Loucy (cell line): ENCODE results near the gene KRT74.

Source experiments
- H2AFZ ChIP-seq: fragments of 200-600 bp; sonication (generic); 2 replicates; pipeline ENCODE4 v1.6.0; 2016; ENCODE audit warnings: antibody characterized with exemption, mild to moderate bottlenecking, low read length, moderate library complexity
- H3F3A ChIP-seq: fragments of 200-600 bp; 2 replicates; pipeline ENCODE4 v1.6.0; 2016; ENCODE audit warnings: antibody characterized with exemption, low read depth, mild to moderate bottlenecking
- H3K27me3 ChIP-seq: fragments of 200-600 bp; sonication (generic); 2 replicates; pipeline ENCODE4 v1.6.1; 2014; ENCODE audit warnings: low read length, mild to moderate bottlenecking; ENCODE audit not compliant: insufficient read depth, poor library complexity, severe bottlenecking
- H3K36me3 ChIP-seq: fragments of 200-600 bp; sonication (generic); 2 replicates; pipeline ENCODE4 v1.6.1; 2016; ENCODE audit warnings: low read length; ENCODE audit not compliant: insufficient read depth
- H3K4me1 ChIP-seq: fragments of 200-600 bp; sonication (generic); 2 replicates; pipeline ENCODE4 v1.5.1; 2014; ENCODE audit warnings: low read length, mild to moderate bottlenecking; ENCODE audit not compliant: insufficient read depth, poor library complexity, severe bottlenecking
- H3K4me2 ChIP-seq: fragments of 200-600 bp; sonication (generic); 2 replicates; pipeline ENCODE4 v1.6.0; 2014; ENCODE audit warnings: antibody characterized with exemption, low read length, low read depth, mild to moderate bottlenecking; ENCODE audit not compliant: poor library complexity, severe bottlenecking
- H3K4me3 ChIP-seq: fragments of 200-600 bp; sonication (generic); 2 replicates; pipeline ENCODE4 v1.5.1; 2014; ENCODE audit warnings: low read length, mild to moderate bottlenecking, mixed read lengths; ENCODE audit not compliant: poor library complexity, severe bottlenecking
- H3K79me2 ChIP-seq: fragments of 200-600 bp; sonication (generic); 2 replicates; pipeline ENCODE4 v1.6.1; 2014; ENCODE audit warnings: low read length; ENCODE audit not compliant: insufficient read depth
- H3K9ac ChIP-seq: fragments of 200-600 bp; sonication (generic); 2 replicates; pipeline ENCODE4 v1.6.0; 2014; ENCODE audit warnings: mild to moderate bottlenecking, low read depth, low read length, moderate library complexity; ENCODE audit not compliant: poor library complexity, severe bottlenecking
- H3K9me2 ChIP-seq: fragments of 200-600 bp; sonication (generic); replicated peaks from 2 replicates; pipeline ENCODE4 v1.6.1; 2016; ENCODE audit warnings: low read depth, low read length, mixed read lengths
- H3K9me3 ChIP-seq: fragments of 200-600 bp; sonication (generic); 2 replicates; pipeline ENCODE4 v1.6.1; 2014; ENCODE audit warnings: mild to moderate bottlenecking, antibody characterized with exemption, low read length, low read depth; ENCODE audit not compliant: insufficient read depth
- H4K20me1 ChIP-seq: fragments of 200-600 bp; sonication (generic); 2 replicates; pipeline ENCODE4 v1.6.0; 2014; ENCODE audit warnings: antibody characterized with exemption, low read length, mild to moderate bottlenecking; ENCODE audit not compliant: insufficient read depth, poor library complexity, severe bottlenecking
- EZH2phosphoT487 ChIP-seq: fragments of 200-600 bp; IDR thresholded peaks from 2 replicates; pipeline ENCODE4 v1.6.1; 2018; ENCODE audit warnings: antibody characterized with exemption, mild to moderate bottlenecking, moderate library complexity, borderline replicate concordance
- TF ChIP-seq, protein P1 (sequence below): fragments of 200-600 bp; sonication (generic); conservative IDR thresholded peaks from 2 replicates; pipeline ENCODE4 v1.5.1; 2014; ENCODE audit warnings: mild to moderate bottlenecking, antibody characterized with exemption, low read length

The KRT74 gene

DNA sequence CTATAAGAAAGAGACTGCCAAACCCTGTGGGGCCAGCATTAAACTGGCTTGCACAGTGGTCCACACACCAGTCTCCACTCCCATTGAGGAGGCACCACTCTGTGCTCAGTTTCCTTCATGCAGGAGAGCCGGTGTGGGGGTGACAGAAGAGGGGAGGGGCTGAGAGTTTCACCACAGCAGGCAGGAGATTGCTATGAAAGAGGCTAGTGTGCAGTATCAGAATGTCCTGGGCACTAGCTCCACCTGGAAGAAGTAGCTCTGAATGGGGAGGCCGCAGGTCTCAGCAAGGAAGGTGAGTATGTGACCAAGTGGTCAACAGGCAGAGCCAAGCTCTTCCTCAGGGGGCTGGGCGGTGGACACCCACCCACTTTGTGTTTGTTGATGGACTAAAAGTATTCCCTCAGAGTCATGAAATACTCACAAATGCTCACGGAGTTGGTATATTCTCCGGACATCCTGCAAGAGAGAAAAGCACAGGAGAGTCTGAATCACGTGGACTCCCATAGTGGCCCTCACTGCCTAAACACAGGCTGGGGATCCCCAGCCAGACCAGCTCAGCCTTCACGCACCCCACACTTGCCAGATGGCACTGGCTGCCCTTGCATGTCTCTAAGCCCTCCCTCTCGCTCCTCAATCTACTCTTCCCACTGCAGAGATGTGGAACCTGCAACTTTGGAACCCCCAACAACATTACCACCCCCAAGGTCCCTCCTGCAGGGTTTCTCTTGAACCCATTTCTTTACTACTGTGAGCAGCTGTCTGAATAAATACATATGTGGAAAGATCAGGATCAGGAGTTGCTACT, 35.4 kb upstream of the KRT74 start:
- Histone ChIP-seq H3F3A (no peaks in the 10 kb centered on the region), H2AFZ (no peak overlapping the region), H3K79me2 (no peaks in the 10 kb centered on the region), H3K9me2 (no peaks in the 10 kb centered on the region), H3K9ac (no peak overlapping the region), H3K4me3 (no peak overlapping the region), H3K36me3 (no peaks in the 10 kb centered on the region), H3K4me1 (peaks cover 29% of the 10 kb centered on the region), H3K9me3 (no peaks in the 10 kb centered on the region), H3K4me2 (no peak overlapping the region), H4K20me1 (no peaks in the 10 kb centered on the region), H3K27me3 (no peaks in the 10 kb centered on the region)
- TF ChIP-seq, protein P1, sequence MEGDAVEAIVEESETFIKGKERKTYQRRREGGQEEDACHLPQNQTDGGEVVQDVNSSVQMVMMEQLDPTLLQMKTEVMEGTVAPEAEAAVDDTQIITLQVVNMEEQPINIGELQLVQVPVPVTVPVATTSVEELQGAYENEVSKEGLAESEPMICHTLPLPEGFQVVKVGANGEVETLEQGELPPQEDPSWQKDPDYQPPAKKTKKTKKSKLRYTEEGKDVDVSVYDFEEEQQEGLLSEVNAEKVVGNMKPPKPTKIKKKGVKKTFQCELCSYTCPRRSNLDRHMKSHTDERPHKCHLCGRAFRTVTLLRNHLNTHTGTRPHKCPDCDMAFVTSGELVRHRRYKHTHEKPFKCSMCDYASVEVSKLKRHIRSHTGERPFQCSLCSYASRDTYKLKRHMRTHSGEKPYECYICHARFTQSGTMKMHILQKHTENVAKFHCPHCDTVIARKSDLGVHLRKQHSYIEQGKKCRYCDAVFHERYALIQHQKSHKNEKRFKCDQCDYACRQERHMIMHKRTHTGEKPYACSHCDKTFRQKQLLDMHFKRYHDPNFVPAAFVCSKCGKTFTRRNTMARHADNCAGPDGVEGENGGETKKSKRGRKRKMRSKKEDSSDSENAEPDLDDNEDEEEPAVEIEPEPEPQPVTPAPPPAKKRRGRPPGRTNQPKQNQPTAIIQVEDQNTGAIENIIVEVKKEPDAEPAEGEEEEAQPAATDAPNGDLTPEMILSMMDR: no peak
- TF ChIP-seq EZH2phosphoT487: no peak

GRCh38 chr12:52608161-52608560, 34.5 kb upstream of the KRT74 start:
- no peak overlapping the region for H2AFZ ChIP-seq
- TF ChIP-seq EZH2phosphoT487: no peak
- TF ChIP-seq, protein P1: no peak
- no peaks in the 10 kb centered on the region for H3K36me3 ChIP-seq
- H3K9ac ChIP-seq: no peak overlapping the region
- peaks cover 29% of the 10 kb centered on the region for H3K4me1 ChIP-seq
- H3K9me3 ChIP-seq: no peaks in the 10 kb centered on the region
- H3K4me3 ChIP-seq: no peak overlapping the region
- H3K79me2 ChIP-seq: no peaks in the 10 kb centered on the region
- no peaks in the 10 kb centered on the region for H4K20me1 ChIP-seq
- H3K9me2 ChIP-seq: no peaks in the 10 kb centered on the region
- no peaks in the 10 kb centered on the region for H3F3A ChIP-seq
- H3K27me3 ChIP-seq: no peaks in the 10 kb centered on the region
- H3K4me2 ChIP-seq: no peak overlapping the region

DNA sequence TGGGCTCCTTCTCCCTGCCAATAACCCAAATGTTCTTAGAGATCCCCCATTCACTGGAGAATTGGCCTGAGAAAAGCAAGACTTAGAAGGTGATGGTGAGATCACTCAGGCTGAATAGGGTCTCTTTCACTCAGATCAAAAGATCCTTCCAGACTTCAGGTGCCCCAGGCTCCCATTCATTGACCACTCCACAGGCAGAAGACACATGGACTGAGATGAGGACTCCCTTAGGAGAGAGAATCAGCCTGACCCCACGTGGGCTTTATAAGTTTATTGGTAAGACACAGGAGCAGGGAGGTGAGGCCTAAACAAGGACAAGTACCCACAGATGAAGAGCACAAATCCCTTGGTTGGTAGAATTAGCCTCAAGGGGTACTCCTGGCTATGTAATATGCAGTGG, 33.7 kb upstream of the KRT74 start:
- no peaks in the 10 kb centered on the region for H4K20me1 ChIP-seq
- peaks cover 29% of the 10 kb centered on the region for H3K4me1 ChIP-seq
- no peak overlapping the region for H3K4me3 ChIP-seq
- H3K4me2 ChIP-seq: no peak overlapping the region
- no peak overlapping the region for H3K9ac ChIP-seq
- no peaks in the 10 kb centered on the region for H3K79me2 ChIP-seq
- TF ChIP-seq, protein P1: no peak
- no peak for TF ChIP-seq EZH2phosphoT487
- H3K36me3 ChIP-seq: no peaks in the 10 kb centered on the region
- H3K9me3 ChIP-seq: no peaks in the 10 kb centered on the region
- no peaks in the 10 kb centered on the region for H3F3A ChIP-seq
- no peaks in the 10 kb centered on the region for H3K27me3 ChIP-seq
- H2AFZ ChIP-seq: no peak overlapping the region
- no peaks in the 10 kb centered on the region for H3K9me2 ChIP-seq
